SK-N-SH (cell line): ENCODE measurements around the gene FLT3LG.

Source experiments
- ELF1 ChIP-seq: IDR thresholded peaks from 2 replicates; pipeline ENCODE4 v1.4.0; 2012
- TF ChIP-seq, protein P1 (sequence below): fragments of 200-600 bp; sonication (generic); IDR thresholded peaks from 2 replicates; pipeline ENCODE4 v1.6.1; 2017; ENCODE audit warnings: antibody characterized with exemption, mild to moderate bottlenecking, moderate library complexity
- TF ChIP-seq, protein P2 (sequence below): IDR thresholded peaks from 2 replicates; pipeline ENCODE4 v1.4.0; 2012; ENCODE audit warnings: low read depth

DNA sequence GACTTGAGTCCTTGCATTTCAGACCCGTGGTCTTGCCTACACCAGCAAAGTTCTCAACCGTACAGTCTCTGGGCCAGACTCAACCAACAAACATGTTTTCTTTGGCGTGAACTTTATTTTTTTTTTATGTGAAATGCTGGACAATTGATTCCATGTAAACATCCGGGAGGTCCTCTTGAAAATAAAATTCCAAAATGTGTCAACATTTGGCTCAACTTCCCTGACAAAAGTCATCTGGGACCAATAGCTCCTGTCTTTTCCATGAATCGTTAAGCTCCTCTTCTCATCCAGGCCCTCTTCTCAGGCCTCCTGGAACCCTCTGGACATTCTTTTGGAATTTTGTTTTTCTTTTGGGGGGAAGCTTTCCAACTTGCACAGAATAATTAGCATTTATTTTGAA, 18.2 kb upstream of the FLT3LG start:
- TF ChIP-seq, protein P1, sequence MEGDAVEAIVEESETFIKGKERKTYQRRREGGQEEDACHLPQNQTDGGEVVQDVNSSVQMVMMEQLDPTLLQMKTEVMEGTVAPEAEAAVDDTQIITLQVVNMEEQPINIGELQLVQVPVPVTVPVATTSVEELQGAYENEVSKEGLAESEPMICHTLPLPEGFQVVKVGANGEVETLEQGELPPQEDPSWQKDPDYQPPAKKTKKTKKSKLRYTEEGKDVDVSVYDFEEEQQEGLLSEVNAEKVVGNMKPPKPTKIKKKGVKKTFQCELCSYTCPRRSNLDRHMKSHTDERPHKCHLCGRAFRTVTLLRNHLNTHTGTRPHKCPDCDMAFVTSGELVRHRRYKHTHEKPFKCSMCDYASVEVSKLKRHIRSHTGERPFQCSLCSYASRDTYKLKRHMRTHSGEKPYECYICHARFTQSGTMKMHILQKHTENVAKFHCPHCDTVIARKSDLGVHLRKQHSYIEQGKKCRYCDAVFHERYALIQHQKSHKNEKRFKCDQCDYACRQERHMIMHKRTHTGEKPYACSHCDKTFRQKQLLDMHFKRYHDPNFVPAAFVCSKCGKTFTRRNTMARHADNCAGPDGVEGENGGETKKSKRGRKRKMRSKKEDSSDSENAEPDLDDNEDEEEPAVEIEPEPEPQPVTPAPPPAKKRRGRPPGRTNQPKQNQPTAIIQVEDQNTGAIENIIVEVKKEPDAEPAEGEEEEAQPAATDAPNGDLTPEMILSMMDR: no peak
- TF ChIP-seq, protein P2, sequence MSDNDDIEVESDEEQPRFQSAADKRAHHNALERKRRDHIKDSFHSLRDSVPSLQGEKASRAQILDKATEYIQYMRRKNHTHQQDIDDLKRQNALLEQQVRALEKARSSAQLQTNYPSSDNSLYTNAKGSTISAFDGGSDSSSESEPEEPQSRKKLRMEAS: no peak
- no peak for TF ChIP-seq ELF1
